Measurements from ENCODE around the gene CNTNAP4.

Gene CNTNAP4

GRCh38 chr16:76500006-76500405 is 222.8 kb downstream of the CNTNAP4 start:
- no peak for DNase-seq

GRCh38 chr16:76502063-76502462 is 224.9 kb downstream of the CNTNAP4 start:
- no peak for DNase-seq

GRCh38 chr16:76502555-76502954 is 225.4 kb downstream of the CNTNAP4 start:
- DNase-seq, result no peak

GRCh38 chr16:76503091-76503490 is 225.9 kb downstream of the CNTNAP4 start:
- DNase-seq, result no peak

GRCh38 chr16:76511203-76511602 is 234.0 kb downstream of the CNTNAP4 start:
- no peak for DNase-seq

GRCh38 chr16:76518781-76519180 is 241.6 kb downstream of the CNTNAP4 start:
- DNase-seq, result no peak

- no peak for DNase-seq
Observed at GRCh38 chr16:76524356-76524755, 247.2 kb downstream of the CNTNAP4 start.

GRCh38 chr16:76524769-76525168 is 247.6 kb downstream of the CNTNAP4 start:
- no peak for DNase-seq

GRCh38 chr16:76527244-76527643 is 250.0 kb downstream of the CNTNAP4 start:
- DNase-seq, result no peak

- no peak for DNase-seq
Observed at GRCh38 chr16:76529120-76529519, 251.9 kb downstream of the CNTNAP4 start.

- DNase-seq, result no peak
Observed at GRCh38 chr16:76531236-76531635, 254.0 kb downstream of the CNTNAP4 start.

GRCh38 chr16:76532188-76532973 is 255.2 kb downstream of the CNTNAP4 start:
- DNase-seq, result no peak

GRCh38 chr16:76539609-76540008 is 262.4 kb downstream of the CNTNAP4 start:
- DNase-seq, result no peak

GRCh38 chr16:76541070-76541469 is 263.9 kb downstream of the CNTNAP4 start:
- DNase-seq, result no peak

- no peak for DNase-seq
Observed at GRCh38 chr16:76565542-76565941, 288.3 kb downstream of the CNTNAP4 start.

GRCh38 chr16:76571755-76572154 is 294.6 kb downstream of the CNTNAP4 start:
- no peak for DNase-seq

- no peak for DNase-seq
Observed at GRCh38 chr16:76573281-76573680, 296.1 kb downstream of the CNTNAP4 start.

GRCh38 chr16:76574651-76575050 is 297.4 kb downstream of the CNTNAP4 start:
- no peak for DNase-seq

- DNase-seq, result no peak
Observed at GRCh38 chr16:76576526-76576925, 299.3 kb downstream of the CNTNAP4 start.

- no peak for DNase-seq
Observed at GRCh38 chr16:76577003-76577402, 299.8 kb downstream of the CNTNAP4 start.

- no peak for DNase-seq
Observed at GRCh38 chr16:76579277-76579922, 302.2 kb downstream of the CNTNAP4 start.

- DNase-seq, result no peak
Observed at GRCh38 chr16:76583466-76583865, 306.3 kb downstream of the CNTNAP4 start.

GRCh38 chr16:76583945-76584344 is 306.7 kb downstream of the CNTNAP4 start:
- no peak for DNase-seq

GRCh38 chr16:76598498-76598897 is 321.3 kb downstream of the CNTNAP4 start:
- DNase-seq, result no peak

- DNase-seq, result no peak
Observed at GRCh38 chr16:76607317-76607716, 330.1 kb downstream of the CNTNAP4 start.

Measured in cortex of kidney (tissue), 1 donor.